ENCODE measurements around the gene CDH20. TPM values are rescaled to one million over a fixed set of nuclear protein-coding genes. Genes with fewer than 3 reads are reported as not detected.

Gene CDH20
- polyA plus RNA-seq, 1 experiment = 0.02 TPM

GRCh38 chr18:61414086-61414485 lies 80.9 kb downstream of the CDH20 start:
- POLR2A ChIA-PET = no interaction called here
- H3K4me3 ChIP-seq (ENCODE audit: low read depth, low read length) = no peak overlapping the region
- TF ChIP-seq CTCF (IDR thresholded peaks at IDR 0.05; ENCODE audit: insufficient read depth, low read depth, low read length) = no peak
- no peaks in the 10 kb centered on the region for H3K36me3 ChIP-seq (ENCODE audit: control insufficient read depth, insufficient read depth, low read length)
- DNase-seq (ENCODE audit: low read depth) = no peak
- H3K27me3 ChIP-seq (ENCODE audit: control insufficient read depth, insufficient read depth, low read length) = no peaks in the 10 kb centered on the region
- CTCF ChIA-PET = no interaction called here

GRCh38 chr18:61419763-61420162 lies 86.5 kb downstream of the CDH20 start:
- Histone ChIP-seq H3K36me3 (ENCODE audit: control insufficient read depth, insufficient read depth, low read length) (no peaks in the 10 kb centered on the region), H3K27me3 (ENCODE audit: control insufficient read depth, insufficient read depth, low read length) (no peaks in the 10 kb centered on the region), H3K4me3 (ENCODE audit: low read depth, low read length) (no peak overlapping the region)
- TF ChIP-seq CTCF (IDR thresholded peaks at IDR 0.05; ENCODE audit: insufficient read depth, low read depth, low read length) = no peak
- DNase-seq (ENCODE audit: low read depth) = no peak
- ChIA-PET POLR2A (no interaction called here), CTCF (interaction anchor here (0.7 to 1.0 kb wide), 2 partner anchors 98 to 841 kb away, joined by 3 read pairs; no protein-coding TSS in a partner anchor)

GRCh38 chr18:61420218-61420885 lies 87.1 kb downstream of the CDH20 start:
- Histone ChIP-seq H3K4me3 (ENCODE audit: low read depth, low read length) (no peak overlapping the region), H3K36me3 (ENCODE audit: control insufficient read depth, insufficient read depth, low read length) (no peaks in the 10 kb centered on the region), H3K27me3 (ENCODE audit: control insufficient read depth, insufficient read depth, low read length) (no peaks in the 10 kb centered on the region)
- POLR2A ChIA-PET = no interaction called here
- DNase-seq (ENCODE audit: low read depth) = no peak
- no peak for TF ChIP-seq CTCF (IDR thresholded peaks at IDR 0.05; ENCODE audit: insufficient read depth, low read depth, low read length)
- CTCF ChIA-PET = interaction anchor here (0.7 to 1.0 kb wide), 2 partner anchors 99 to 841 kb away, joined by 3 read pairs; no protein-coding TSS in a partner anchor

- Histone ChIP-seq H3K36me3 (ENCODE audit: control insufficient read depth, insufficient read depth, low read length) (no peaks in the 10 kb centered on the region), H3K27me3 (ENCODE audit: control insufficient read depth, insufficient read depth, low read length) (no peaks in the 10 kb centered on the region), H3K4me3 (ENCODE audit: low read depth, low read length) (no peak overlapping the region)
- ChIA-PET CTCF (no interaction called here), POLR2A (no interaction called here)
- TF ChIP-seq CTCF (IDR thresholded peaks at IDR 0.05; ENCODE audit: insufficient read depth, low read depth, low read length) = no peak
- DNase-seq (ENCODE audit: low read depth) = no peak
These were observed 93.3 kb downstream of the CDH20 start for GRCh38 chr18:61426492-61427053.

GRCh38 chr18:61428266-61428665 lies 95.0 kb downstream of the CDH20 start:
- CTCF ChIA-PET = no interaction called here
- Histone ChIP-seq H3K4me3 (ENCODE audit: low read depth, low read length) (no peak overlapping the region), H3K27me3 (ENCODE audit: control insufficient read depth, insufficient read depth, low read length) (no peaks in the 10 kb centered on the region), H3K36me3 (ENCODE audit: control insufficient read depth, insufficient read depth, low read length) (no peaks in the 10 kb centered on the region)
- no peak for TF ChIP-seq CTCF (IDR thresholded peaks at IDR 0.05; ENCODE audit: insufficient read depth, low read depth, low read length)
- POLR2A ChIA-PET = no interaction called here
- no peak for DNase-seq (ENCODE audit: low read depth)
